H9 (cell line): ENCODE measurements around the gene CDH4. TPM values are rescaled to one million over a fixed set of nuclear protein-coding genes. Genes with fewer than 3 reads are reported as not detected.

ENCODE experiments used
- DNase-seq: peaks from one replicate; pipeline ENCODE4 v3.0.0-alpha.2; 2017
- H2AFZ ChIP-seq: one replicate; pipeline ENCODE4 v1.6.1; 2013; ENCODE audit warnings: mild to moderate bottlenecking, low read length, control low read depth, moderate library complexity
- H2AK5ac ChIP-seq: 2 replicates; pipeline ENCODE4 v1.6.1; 2013; ENCODE audit warnings: low read length, control low read depth, mixed read lengths; ENCODE audit not compliant: insufficient read length
- H2BK120ac ChIP-seq: one replicate; pipeline ENCODE4 v1.6.1; 2013; ENCODE audit warnings: low read depth, mild to moderate bottlenecking, low read length, control low read depth, inconsistent platforms; ENCODE audit not compliant: poor library complexity, severe bottlenecking
- H2BK12ac ChIP-seq: 2 replicates; pipeline ENCODE4 v1.6.1; 2013; ENCODE audit warnings: low read length, control low read depth, mixed read lengths, low read depth; ENCODE audit not compliant: insufficient read length
- H2BK15ac ChIP-seq: 2 replicates; pipeline ENCODE4 v1.6.1; 2013; ENCODE audit warnings: low read depth, low read length, control low read depth
- H2BK20ac ChIP-seq: one replicate; pipeline ENCODE4 v1.6.1; 2013; ENCODE audit warnings: low read depth, mild to moderate bottlenecking, low read length, control low read depth, inconsistent platforms; ENCODE audit not compliant: poor library complexity, severe bottlenecking
- H2BK5ac ChIP-seq: 2 replicates; pipeline ENCODE4 v1.6.1; 2013; ENCODE audit warnings: low read length, control low read depth, mixed read lengths; ENCODE audit not compliant: insufficient read length
- H3K14ac ChIP-seq: 2 replicates; pipeline ENCODE4 v1.6.1; 2013; ENCODE audit warnings: low read length, control low read depth; ENCODE audit not compliant: insufficient read depth
- H3K18ac ChIP-seq: 2 replicates; pipeline ENCODE4 v1.6.1; 2013; ENCODE audit warnings: low read depth, mild to moderate bottlenecking, mixed read lengths, low read length, control low read depth; ENCODE audit not compliant: insufficient read length
- H3K23ac ChIP-seq: 2 replicates; pipeline ENCODE4 v1.6.1; 2013; ENCODE audit warnings: low read length, control low read depth, mixed read lengths, low read depth; ENCODE audit not compliant: insufficient read length
- H3K23me2 ChIP-seq: 2 replicates; pipeline ENCODE4 v1.6.1; 2013; ENCODE audit warnings: low read depth, mild to moderate bottlenecking, mixed read lengths, low read length, control low read depth; ENCODE audit not compliant: insufficient read length, poor library complexity, severe bottlenecking
- H3K27ac ChIP-seq: 2 replicates; pipeline ENCODE4 v1.5.1; 2013; ENCODE audit warnings: low read length, control low read depth, mixed read lengths, low read depth; ENCODE audit not compliant: insufficient read length
- H3K27me3 ChIP-seq: 2 replicates; pipeline ENCODE4 v1.6.1; 2013; ENCODE audit warnings: low read length, control low read depth, inconsistent platforms; ENCODE audit not compliant: insufficient read depth
- H3K4ac ChIP-seq: 2 replicates; pipeline ENCODE4 v1.6.1; 2013; ENCODE audit warnings: low read depth, mild to moderate bottlenecking, control low read depth, inconsistent platforms, low read length, moderate library complexity
- H3K4me1 ChIP-seq: 2 replicates; pipeline ENCODE4 v1.6.1; 2013; ENCODE audit warnings: low read length, control low read depth, inconsistent platforms; ENCODE audit not compliant: insufficient read depth
- H3K4me2 ChIP-seq: 2 replicates; pipeline ENCODE4 v1.6.1; 2013; ENCODE audit warnings: low read length, control low read depth, mixed read lengths; ENCODE audit not compliant: insufficient read length, insufficient read depth
- H3K56ac ChIP-seq: 2 replicates; pipeline ENCODE4 v1.6.1; 2013; ENCODE audit warnings: low read depth, mild to moderate bottlenecking, mixed read lengths, low read length, control low read depth; ENCODE audit not compliant: insufficient read length
- H3K79me1 ChIP-seq: 2 replicates; pipeline ENCODE4 v1.6.1; 2013; ENCODE audit warnings: low read depth, mild to moderate bottlenecking, moderate library complexity, low read length, control low read depth, inconsistent platforms; ENCODE audit not compliant: insufficient read depth, poor library complexity, severe bottlenecking
- H3K79me2 ChIP-seq: 2 replicates; pipeline ENCODE4 v1.6.1; 2013; ENCODE audit warnings: low read length, control low read depth, inconsistent platforms; ENCODE audit not compliant: insufficient read depth
- H3K9ac ChIP-seq: 2 replicates; pipeline ENCODE4 v1.6.1; 2013; ENCODE audit warnings: low read length, control low read depth, mixed read lengths; ENCODE audit not compliant: insufficient read length; ENCODE audit errors: extremely low read depth
- H3K9me3 ChIP-seq: one replicate; pipeline ENCODE4 v1.6.1; 2013; ENCODE audit warnings: low read depth, low read length, inconsistent platforms; ENCODE audit not compliant: control insufficient read depth
- H3T11ph ChIP-seq: one replicate; pipeline ENCODE4 v1.6.1; 2013; ENCODE audit warnings: mild to moderate bottlenecking, low read length, control low read depth, inconsistent platforms
- H4K20me1 ChIP-seq: one replicate; pipeline ENCODE4 v1.6.1; 2013; ENCODE audit not compliant: control insufficient read depth, insufficient read length, insufficient read depth
- H4K5ac ChIP-seq: 2 replicates; pipeline ENCODE4 v1.6.1; 2013; ENCODE audit warnings: low read depth, mild to moderate bottlenecking, mixed read lengths, low read length, control low read depth; ENCODE audit not compliant: insufficient read length
- H4K8ac ChIP-seq: replicated peaks from 2 replicates; pipeline ENCODE4 v1.6.1; 2013; ENCODE audit warnings: low read length, control low read depth, mixed read lengths, low read depth; ENCODE audit not compliant: insufficient read length
- H4K91ac ChIP-seq: 2 replicates; pipeline ENCODE4 v1.6.1; 2013; ENCODE audit warnings: low read depth, mild to moderate bottlenecking, moderate library complexity, mixed read lengths, low read length, control low read depth; ENCODE audit not compliant: insufficient read length
- H3K27ac Mint-ChIP-seq, 3 experiments: 2 replicates in 2 of 3; 3 replicates in 1 of 3; pipeline ENCODE4 v1.8.0; 2020 to 2021; ENCODE audit warnings: mixed read lengths in 3 of 3, mild to moderate bottlenecking in 1 of 3, moderate library complexity in 1 of 3
- H3K27me3 Mint-ChIP-seq: 2 replicates; pipeline ENCODE4 v1.8.0; 2021; ENCODE audit warnings: low read depth, mild to moderate bottlenecking, moderate library complexity, mixed read lengths
- H3K36me3 Mint-ChIP-seq, 3 experiments: 2 replicates in 2 of 3; 3 replicates in 1 of 3; pipeline ENCODE4 v1.8.0; 2020 to 2021; ENCODE audit warnings: low read depth in 3 of 3, mixed read lengths in 3 of 3; ENCODE audit not compliant: insufficient read depth in 1 of 3
- H3K4me1 Mint-ChIP-seq, 2 experiments: 2 replicates each; pipeline ENCODE4 v1.8.0; 2020; ENCODE audit warnings: mixed read lengths in 2 of 2
- H3K4me3 Mint-ChIP-seq, 2 experiments: 2 replicates in 1 of 2; 3 replicates in 1 of 2; pipeline ENCODE4 v1.8.0; 2020 to 2021; ENCODE audit warnings: mild to moderate bottlenecking in 2 of 2, mixed read lengths in 2 of 2, moderate library complexity in 1 of 2
- H3K9me3 Mint-ChIP-seq, 2 experiments: 2 replicates in 1 of 2; 3 replicates in 1 of 2; pipeline ENCODE4 v1.8.0; 2020; ENCODE audit warnings: mild to moderate bottlenecking in 2 of 2, mixed read lengths in 2 of 2, moderate library complexity in 1 of 2
- CTCF ChIP-seq: fragments of 200-600 bp; sonication (generic); conservative IDR thresholded peaks from 3 replicates; pipeline ENCODE4 v1.8.0; 2021; ENCODE audit warnings: antibody characterized with exemption, mild to moderate bottlenecking
- WGBS: extraction: QIAGEN DNeasy Blood & Tissue Kit; methylation state at CpG from one replicate; pipeline ENCODE4 v1.1.7; 2013; ENCODE audit warnings: missing lambda C conversion rate, low lambda C conversion rate, mixed read lengths; ENCODE audit not compliant: insufficient read length; ENCODE audit errors: extremely low coverage; 5-methylcytosine and 5-hydroxymethylcytosine counted together
- total RNA-seq: library from RNA; stranded (reverse); gene quantifications from 2 replicates; pipeline ENCODE4 v1.2.1, GENCODE V29; 2021

Gene CDH4
- total RNA-seq, 1 experiment from 2014 or later = 3.0 TPM

- Mint-ChIP-seq H3K4me1 (peaks cover 25 to 35% of the 10 kb centered on the region in 2 experiments), H3K36me3 (no peaks in the 10 kb centered on the region; a peak in 1 of 7 replicates), H3K9me3 (no peaks in the 10 kb centered on the region), H3K27ac (peak overlapping the region in 2 of 3 experiments; percentile 37 to 77; a peak in 2 of 7 replicates), H3K4me3 (no peak overlapping the region; a peak in 1 of 5 replicates), H3K27me3 (peaks cover 41% of the 10 kb centered on the region)
- TF ChIP-seq CTCF = no peak
- Histone ChIP-seq H4K5ac (no peak overlapping the region), H2BK20ac (no peak overlapping the region), H3K4me2 (no peak overlapping the region), H3K18ac (no peak overlapping the region), H2BK120ac (no peak overlapping the region), H2AK5ac (no peak overlapping the region), H3K23me2 (no peaks in the 10 kb centered on the region), H2BK12ac (no peak overlapping the region), H3K9ac (no peak overlapping the region), H3K4me1 (no peaks in the 10 kb centered on the region), H3K9me3 (no peaks in the 10 kb centered on the region), H3K4ac (no peak overlapping the region), H4K8ac (no peak overlapping the region), H4K91ac (no peak overlapping the region), H2AFZ (no peak overlapping the region), H3K79me1 (no peaks in the 10 kb centered on the region), H3T11ph (no peak overlapping the region), H3K23ac (no peak overlapping the region), H4K20me1 (no peaks in the 10 kb centered on the region), H3K56ac (no peak overlapping the region), H3K27ac (no peak overlapping the region), H3K14ac (no peak overlapping the region), H3K79me2 (no peaks in the 10 kb centered on the region), H3K27me3 (peaks cover 4% of the 10 kb centered on the region; the same call in 1 of the 2 replicates), H2BK5ac (no peak overlapping the region), H2BK15ac (no peak overlapping the region)
- no peak for DNase-seq
- WGBS = no CpG with 5 or more reads among the region's 15 CpGs
Observed at GRCh38 chr20:61636531-61637116, 384.6 kb downstream of the CDH4 start.
